IMR-90 (cell line): Measurements from ENCODE around the gene CLPTM1. TPM values are rescaled to one million over a fixed set of nuclear protein-coding genes. Genes with fewer than 3 reads are reported as not detected.

Experiments
- ATAC-seq: fragments of 200-7000 bp; cut with Tn5 transposase; 2 replicates; pipeline ENCODE4 v1.9.1; 2020; ENCODE audit warnings: low read depth, mild to moderate bottlenecking, moderate library complexity
- BruUV-seq: library from RNA; stranded (reverse); fragments of 400-500 nt; replicated peaks from 2 replicates; lab custom pipeline; 2021; lab: Mats Ljungman, UMichigan
- CTCF ChIA-PET: fragments of 300-600 bp; formaldehyde crosslinking; extraction: SDS; loops from one replicate; lab custom pipeline; 2021; ENCODE audit warnings: antibody characterized with exemption; lab: Yijun Ruan, JAX
- POLR2A ChIA-PET: fragments of 300-600 bp; sonication (Branson Sonifier 250); formaldehyde crosslinking; loops from one replicate; lab custom pipeline; 2022; ENCODE audit warnings: antibody characterized with exemption; ENCODE audit not compliant: unreplicated experiment; lab: Charles Lee
- DNase-seq: peaks from one replicate; pipeline ENCODE4 v3.0.0; 2013
- H2AFZ ChIP-seq: replicated peaks from 2 replicates; pipeline ENCODE3; 2013; ENCODE audit warnings: low read length, mild to moderate bottlenecking; ENCODE audit not compliant: poor library complexity
- H2AK5ac ChIP-seq: 2 replicates; pipeline ENCODE4 v1.6.1; 2013; ENCODE audit warnings: low read depth, low read length, inconsistent platforms
- H2AK9ac ChIP-seq: replicated peaks from 2 replicates; pipeline ENCODE3; 2013; ENCODE audit warnings: mild to moderate bottlenecking, low read depth, low read length, moderate library complexity; ENCODE audit not compliant: poor library complexity
- H2BK120ac ChIP-seq: 2 replicates; pipeline ENCODE4 v1.6.1; 2013; ENCODE audit warnings: low read depth, low read length, inconsistent platforms
- H2BK15ac ChIP-seq: 3 replicates; pipeline ENCODE4 v1.6.1; 2013; ENCODE audit warnings: low read depth, low read length, inconsistent platforms
- H2BK20ac ChIP-seq: 2 replicates; pipeline ENCODE4 v1.6.1; 2013; ENCODE audit warnings: low read depth, mild to moderate bottlenecking, inconsistent platforms, low read length, moderate library complexity
- H2BK5ac ChIP-seq: 2 replicates; pipeline ENCODE4 v1.6.1; 2013; ENCODE audit warnings: mild to moderate bottlenecking, low read depth, low read length, inconsistent platforms; ENCODE audit not compliant: poor library complexity, severe bottlenecking
- H3K14ac ChIP-seq: replicated peaks from 2 replicates; pipeline ENCODE4 v1.6.1; 2013; ENCODE audit warnings: low read depth, low read length, inconsistent platforms
- H3K18ac ChIP-seq: 2 replicates; pipeline ENCODE4 v1.6.1; 2013; ENCODE audit warnings: low read depth, low read length, control low read depth
- H3K23ac ChIP-seq: 2 replicates; pipeline ENCODE4 v1.6.1; 2013; ENCODE audit warnings: low read depth, low read length, inconsistent platforms
- H3K27ac ChIP-seq: 2 replicates; pipeline ENCODE4 v1.5.1; 2013; ENCODE audit warnings: mild to moderate bottlenecking, control low read depth, low read length; ENCODE audit not compliant: insufficient read depth
- H3K27me3 ChIP-seq: 2 replicates; pipeline ENCODE4 v1.6.1; 2013; ENCODE audit warnings: low read length; ENCODE audit not compliant: control insufficient read depth, insufficient read depth
- H3K36me3 ChIP-seq: 2 replicates; pipeline ENCODE4 v1.6.1; 2013; ENCODE audit warnings: low read length, mixed read lengths; ENCODE audit not compliant: control insufficient read depth, insufficient read depth
- H3K4ac ChIP-seq: 2 replicates; pipeline ENCODE4 v1.6.1; 2013; ENCODE audit warnings: low read depth, low read length, inconsistent platforms
- H3K4me1 ChIP-seq: 2 replicates; pipeline ENCODE4 v1.6.1; 2013; ENCODE audit warnings: low read length, mixed read lengths; ENCODE audit not compliant: control insufficient read depth, insufficient read depth
- H3K4me2 ChIP-seq: 2 replicates; pipeline ENCODE4 v1.6.1; 2013; ENCODE audit warnings: low read depth, mild to moderate bottlenecking, control low read depth, low read length, moderate library complexity
- H3K4me3 ChIP-seq: 2 replicates; pipeline ENCODE4 v1.5.1; 2013; ENCODE audit warnings: low read depth, mild to moderate bottlenecking, control low read depth, low read length, moderate library complexity; ENCODE audit not compliant: insufficient read depth
- H3K56ac ChIP-seq: 2 replicates; pipeline ENCODE4 v1.6.1; 2013; ENCODE audit warnings: low read length, inconsistent platforms; ENCODE audit not compliant: insufficient read depth; ENCODE audit errors: extremely low read depth
- H3K79me1 ChIP-seq, 2 experiments: 2 replicates each; pipeline ENCODE4 v1.6.1; 2013; ENCODE audit warnings: low read length in 2 of 2, inconsistent platforms in 1 of 2, low read depth in 1 of 2
- H3K9ac ChIP-seq: 2 replicates; pipeline ENCODE4 v1.6.1; 2013; ENCODE audit warnings: low read depth, low read length, control low read depth
- H3K9me1 ChIP-seq: 2 replicates; pipeline ENCODE4 v1.6.1; 2013; ENCODE audit warnings: low read length, inconsistent platforms; ENCODE audit not compliant: insufficient read depth
- H3K9me3 ChIP-seq: 2 replicates; pipeline ENCODE4 v1.6.1; 2013; ENCODE audit warnings: low read length; ENCODE audit not compliant: control insufficient read depth, insufficient read depth
- H4K20me1 ChIP-seq: 2 replicates; pipeline ENCODE4 v1.6.1; 2013; ENCODE audit warnings: low read length, inconsistent platforms; ENCODE audit not compliant: insufficient read depth
- H4K5ac ChIP-seq: 2 replicates; pipeline ENCODE4 v1.6.1; 2013; ENCODE audit warnings: mild to moderate bottlenecking, low read depth, low read length, control low read depth
- H4K8ac ChIP-seq, 2 experiments: 2 replicates each; pipeline ENCODE4 v1.6.1; 2013; ENCODE audit warnings: low read depth in 2 of 2, low read length in 2 of 2, control low read depth in 1 of 2, inconsistent platforms in 1 of 2
- H4K91ac ChIP-seq: 2 replicates; pipeline ENCODE4 v1.6.1; 2013; ENCODE audit warnings: low read depth, low read length, inconsistent platforms; ENCODE audit not compliant: insufficient read depth
- BHLHE40 ChIP-seq: fragments of 150-350 bp; IDR thresholded peaks from 2 replicates; pipeline ENCODE4 v1.6.1; 2016; ENCODE audit warnings: mild to moderate bottlenecking, low read depth, low read length
- CEBPB ChIP-seq: IDR thresholded peaks from 2 replicates; pipeline ENCODE4 v1.6.1; 2012; ENCODE audit warnings: low read depth, low read length, improper control_type of control experiment
- CHD1 ChIP-seq: IDR thresholded peaks from 2 replicates; pipeline ENCODE4 v1.6.1; 2012; ENCODE audit warnings: low read depth, low read length, improper control_type of control experiment
- CTCF ChIP-seq: conservative IDR thresholded peaks from 2 replicates; pipeline ENCODE4 v1.5.1; 2012; ENCODE audit warnings: mild to moderate bottlenecking, low read depth, low read length, improper control_type of control experiment
- MAFK ChIP-seq: IDR thresholded peaks from 2 replicates; pipeline ENCODE4 v1.6.1; 2012; ENCODE audit warnings: low read depth, low read length, improper control_type of control experiment
- MAZ ChIP-seq: IDR thresholded peaks from 2 replicates; pipeline ENCODE4 v1.6.1; 2012; ENCODE audit warnings: low read depth, mild to moderate bottlenecking, low read length, improper control_type of control experiment, moderate library complexity, borderline replicate concordance
- MXI1 ChIP-seq: IDR thresholded peaks from 2 replicates; pipeline ENCODE4 v1.6.1; 2012; ENCODE audit warnings: low read depth, mild to moderate bottlenecking, low read length, moderate library complexity, borderline replicate concordance
- NFE2L2 ChIP-seq: fragments of 150-350 bp; IDR thresholded peaks from 2 replicates; pipeline ENCODE4 v1.6.1; 2016; ENCODE audit warnings: low read depth, mild to moderate bottlenecking, low read length
- POLR2A ChIP-seq: IDR thresholded peaks from 2 replicates; pipeline ENCODE4 v1.6.1; 2012; ENCODE audit warnings: mild to moderate bottlenecking, low read depth, low read length
- RAD21 ChIP-seq: IDR thresholded peaks from 2 replicates; pipeline ENCODE4 v1.6.1; 2012; ENCODE audit warnings: low read length, improper control_type of control experiment
- RCOR1 ChIP-seq: IDR thresholded peaks from 2 replicates; pipeline ENCODE4 v1.6.1; 2012; ENCODE audit warnings: mild to moderate bottlenecking, low read length, improper control_type of control experiment; ENCODE audit not compliant: insufficient replicate concordance
- RFX5 ChIP-seq: IDR thresholded peaks from 2 replicates; pipeline ENCODE4 v1.8.0; 2012; ENCODE audit warnings: low read depth, mild to moderate bottlenecking, low read length, moderate library complexity
- SMC3 ChIP-seq: fragments of 150-350 bp; IDR thresholded peaks from 2 replicates; pipeline ENCODE4 v1.6.1; 2016; ENCODE audit warnings: low read depth, mild to moderate bottlenecking, antibody characterized with exemption, low read length, moderate library complexity
- USF2 ChIP-seq: fragments of 150-350 bp; IDR thresholded peaks from 2 replicates; pipeline ENCODE4 v1.6.1; 2017; ENCODE audit warnings: mild to moderate bottlenecking, antibody characterized with exemption, low read length, low read depth
- WGBS, 2 experiments: methylation state at CpG; one replicate each; pipeline versions ENCODE4 v1.1.5 to v1.1.7; 2013; ENCODE audit warnings: missing lambda C conversion rate in 2 of 2; ENCODE audit not compliant: insufficient read length in 1 of 2; ENCODE audit errors: extremely low coverage in 2 of 2; 5-methylcytosine and 5-hydroxymethylcytosine counted together
- dilution Hi-C: fragments of 300-500 bp; cut with HindIII; formaldehyde crosslinking; loops from one replicate; pipeline ENCODE4 v1.14.3; 2018; ENCODE audit warnings: low sequenced_read_pairs; ENCODE audit not compliant: unreplicated experiment
- in situ Hi-C: fragments of 300-500 bp; cut with MboI; formaldehyde crosslinking; loops from 3 replicates; pipeline ENCODE4 v1.14.3; 2019; ENCODE audit warnings: low sequenced_read_pairs, inconsistent platforms, mixed read lengths
- intact Hi-C: fragments of 100-400 bp; cut with micrococcal nuclease; formaldehyde crosslinking; loops from 2 replicates; pipeline ENCODE4 v1.10.0; 2022
- polyA plus RNA-seq, 3 experiments: library from polyadenylated mRNA; depleted of rRNA; stranded (reverse); fragments of >200 nt; gene quantifications; 2 replicates each; pipeline ENCODE4 v1.2.3, GENCODE V29; 2012; ENCODE audit warnings: low replicate concordance in 1 of 3
- total RNA-seq: library from RNA; depleted of rRNA; stranded (reverse); fragments of >200 nt; gene quantifications from 2 replicates; pipeline ENCODE4 v1.2.3, GENCODE V29; 2012
- TF ChIP-seq, protein P1 (sequence below): fragments of 150-350 bp; IDR thresholded peaks from 2 replicates; pipeline ENCODE4 v1.6.1; 2016; ENCODE audit warnings: low read depth, mild to moderate bottlenecking, low read length, moderate library complexity, borderline replicate concordance

Gene CLPTM1
- total and polyA plus RNA-seq, 2 of the 4 experiments (the other 2 are of a cell fraction) = 23.8 to 88.8 TPM

GRCh38 chr19:44992336-44993163, 37.4 kb downstream of the CLPTM1 start:
- Histone ChIP-seq H3K27ac (no peak overlapping the region), H4K8ac (no peak overlapping the region), H2BK120ac (no peak overlapping the region), H4K91ac (no peak overlapping the region), H4K5ac (no peak overlapping the region), H3K9me3 (no peaks in the 10 kb centered on the region), H3K14ac (no peak overlapping the region), H3K4me1 (no peaks in the 10 kb centered on the region), H3K79me1 (0 out of 4 replicates have a peak, but pooled peaks cover 0 to 8% of the 10 kb centered on the region in 2 experiments), H3K9me1 (peaks cover 5% of the 10 kb centered on the region; the same call in 1 of the 2 replicates), H2BK15ac (no peak overlapping the region), H2AK5ac (no peak overlapping the region), H4K20me1 (peaks cover 14% of the 10 kb centered on the region), H3K4me2 (no peak overlapping the region), H3K4ac (no peak overlapping the region), H2AK9ac (no peak overlapping the region), H2AFZ (no peak overlapping the region), H3K18ac (no peak overlapping the region), H3K27me3 (no peaks in the 10 kb centered on the region), H2BK20ac (no peak overlapping the region), H3K9ac (no peak overlapping the region), H3K23ac (no peak overlapping the region), H3K4me3 (no peak overlapping the region), H2BK5ac (no peak overlapping the region), H3K56ac (no peak overlapping the region), H3K36me3 (peaks cover 49% of the 10 kb centered on the region)
- CTCF ChIA-PET = no interaction called here
- in situ Hi-C loops (no loop called here), dilution Hi-C loops (no loop called here), intact Hi-C loops (no loop called here)
- POLR2A ChIA-PET = no interaction called here
- WGBS, 2 experiments = 98% methylated on average over 17 of the region's 44 CpGs; no CpG with 5 or more reads in 1 of the 2 experiments
- no TSS peak for BruUV-seq
- DNase-seq = no peak
- ATAC-seq = no peak
- TF ChIP-seq MAFK (no peak), POLR2A (no peak), CTCF (no peak), MXI1 (no peak), NFE2L2 (no peak), CHD1 (no peak), RFX5 (no peak), SMC3 (no peak), RCOR1 (no peak), CEBPB (no peak), MAZ (no peak), RAD21 (no peak), BHLHE40 (no peak), USF2 (no peak)
- TF ChIP-seq, protein P1, sequence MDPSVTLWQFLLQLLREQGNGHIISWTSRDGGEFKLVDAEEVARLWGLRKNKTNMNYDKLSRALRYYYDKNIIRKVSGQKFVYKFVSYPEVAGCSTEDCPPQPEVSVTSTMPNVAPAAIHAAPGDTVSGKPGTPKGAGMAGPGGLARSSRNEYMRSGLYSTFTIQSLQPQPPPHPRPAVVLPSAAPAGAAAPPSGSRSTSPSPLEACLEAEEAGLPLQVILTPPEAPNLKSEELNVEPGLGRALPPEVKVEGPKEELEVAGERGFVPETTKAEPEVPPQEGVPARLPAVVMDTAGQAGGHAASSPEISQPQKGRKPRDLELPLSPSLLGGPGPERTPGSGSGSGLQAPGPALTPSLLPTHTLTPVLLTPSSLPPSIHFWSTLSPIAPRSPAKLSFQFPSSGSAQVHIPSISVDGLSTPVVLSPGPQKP = no peak
